Progenitor cell of endocrine pancreas (in vitro differentiated cells): ENCODE measurements around the gene SNRNP48. TPM values are rescaled to one million over a fixed set of nuclear protein-coding genes. Genes with fewer than 3 reads are reported as not detected.

Source experiments
- DNase-seq: peaks from one replicate; pipeline ENCODE4 v3.0.0; 2021; ENCODE audit warnings: low spot score; ENCODE audit not compliant: unreplicated experiment
- H3K27ac Mint-ChIP-seq: 2 replicates; pipeline ENCODE4 v1.8.0; 2021; ENCODE audit warnings: mild to moderate bottlenecking, moderate library complexity, mixed read lengths
- H3K27me3 Mint-ChIP-seq: 2 replicates; pipeline ENCODE4 v1.8.0; 2021; ENCODE audit warnings: mixed read lengths
- H3K36me3 Mint-ChIP-seq: 2 replicates; pipeline ENCODE4 v1.8.0; 2022; ENCODE audit warnings: mixed read lengths; ENCODE audit not compliant: insufficient read depth
- H3K4me1 Mint-ChIP-seq: 2 replicates; pipeline ENCODE4 v1.8.0; 2021; ENCODE audit warnings: low read depth, mixed read lengths
- H3K4me3 Mint-ChIP-seq: 2 replicates; pipeline ENCODE4 v1.8.0; 2021; ENCODE audit warnings: low read depth, mild to moderate bottlenecking, moderate library complexity, mixed read lengths
- H3K9me3 Mint-ChIP-seq: 2 replicates; pipeline ENCODE4 v1.8.0; 2021; ENCODE audit warnings: low read depth, mixed read lengths
- CTCF ChIP-seq: fragments of 200-600 bp; sonication (generic); IDR thresholded peaks from one replicate; pipeline ENCODE4 v1.5.0; 2021; ENCODE audit warnings: antibody characterized with exemption, mild to moderate bottlenecking; ENCODE audit not compliant: unreplicated experiment
- total RNA-seq: library from RNA; stranded (reverse); gene quantifications from 2 replicates; pipeline ENCODE4 v1.2.1, GENCODE V29; 2021

SNRNP48 gene
- total RNA-seq, 1 donor from 2014 or later: 19.2 TPM

GRCh38 chr6:7617801-7618764, 28.1 kb downstream of the SNRNP48 start:
- TF ChIP-seq CTCF: no peak
- peaks cover 10% of the 10 kb centered on the region for H3K27me3 Mint-ChIP-seq
- H3K27ac Mint-ChIP-seq: no peak overlapping the region
- DNase-seq: no peak
- H3K4me3 Mint-ChIP-seq: no peak overlapping the region
- peaks cover 7% of the 10 kb centered on the region for H3K4me1 Mint-ChIP-seq
- no peaks in the 10 kb centered on the region for H3K9me3 Mint-ChIP-seq
- H3K36me3 Mint-ChIP-seq: peaks cover 1% of the 10 kb centered on the region

GRCh38 chr6:7621761-7622160, 31.8 kb downstream of the SNRNP48 start:
- no peak for DNase-seq
- Mint-ChIP-seq H3K36me3 (no peaks in the 10 kb centered on the region), H3K27me3 (peaks cover 10% of the 10 kb centered on the region), H3K4me3 (no peak overlapping the region), H3K4me1 (no peaks in the 10 kb centered on the region), H3K9me3 (no peaks in the 10 kb centered on the region), H3K27ac (no peak overlapping the region)
- no peak for TF ChIP-seq CTCF

- no peaks in the 10 kb centered on the region for H3K9me3 Mint-ChIP-seq
- H3K4me1 Mint-ChIP-seq: no peaks in the 10 kb centered on the region
- H3K27ac Mint-ChIP-seq: no peak overlapping the region
- H3K4me3 Mint-ChIP-seq: no peak overlapping the region
- H3K36me3 Mint-ChIP-seq: no peaks in the 10 kb centered on the region
- DNase-seq: no peak
- no peak for TF ChIP-seq CTCF
- H3K27me3 Mint-ChIP-seq: peaks cover 3% of the 10 kb centered on the region
These were observed 35.1 kb downstream of the SNRNP48 start for GRCh38 chr6:7624796-7625710.

DNA sequence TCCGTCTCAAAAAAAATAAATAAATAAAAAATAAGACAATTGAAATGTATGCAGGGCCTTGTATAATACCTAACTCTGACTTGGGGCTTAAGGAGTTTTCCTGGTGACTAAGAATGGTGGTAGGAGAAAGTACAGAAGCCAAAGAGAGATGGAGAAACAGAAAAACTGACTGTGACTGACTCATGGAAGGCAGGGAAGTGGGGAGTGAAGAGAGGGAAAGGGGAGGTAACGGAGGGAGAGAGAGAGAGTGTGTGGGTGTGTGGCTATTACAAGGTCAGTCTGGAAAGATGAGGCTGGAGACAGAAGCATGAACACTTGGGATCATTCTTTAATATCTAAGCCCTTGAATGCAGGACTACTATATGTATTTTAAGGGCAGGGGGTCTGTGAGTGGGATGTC, 38.5 kb downstream of the SNRNP48 start:
- Mint-ChIP-seq H3K27ac (no peak overlapping the region), H3K36me3 (no peaks in the 10 kb centered on the region), H3K4me1 (peaks cover under 1% of the 10 kb centered on the region), H3K27me3 (peaks cover 3% of the 10 kb centered on the region), H3K9me3 (no peaks in the 10 kb centered on the region), H3K4me3 (no peak overlapping the region)
- DNase-seq: no peak
- TF ChIP-seq CTCF: no peak

GRCh38 chr6:7628909-7629308, 38.9 kb downstream of the SNRNP48 start:
- no peak for DNase-seq
- no peak overlapping the region for H3K27ac Mint-ChIP-seq
- peaks cover 2% of the 10 kb centered on the region for H3K4me1 Mint-ChIP-seq
- TF ChIP-seq CTCF: no peak
- no peaks in the 10 kb centered on the region for H3K36me3 Mint-ChIP-seq
- H3K9me3 Mint-ChIP-seq: no peaks in the 10 kb centered on the region
- H3K4me3 Mint-ChIP-seq: no peak overlapping the region
- peaks cover 3% of the 10 kb centered on the region for H3K27me3 Mint-ChIP-seq
